ENCODE measurements around the gene DHX30. TPM values are rescaled to one million over a fixed set of nuclear protein-coding genes. Genes with fewer than 3 reads are reported as not detected.
A peak's percentile ranks its signal among the peaks of the same experiment; 100 is the strongest.

Gene DHX30
- total and polyA plus RNA-seq, 10 donors = 31.9 to 73.5 (median 57.3) TPM

DNA sequence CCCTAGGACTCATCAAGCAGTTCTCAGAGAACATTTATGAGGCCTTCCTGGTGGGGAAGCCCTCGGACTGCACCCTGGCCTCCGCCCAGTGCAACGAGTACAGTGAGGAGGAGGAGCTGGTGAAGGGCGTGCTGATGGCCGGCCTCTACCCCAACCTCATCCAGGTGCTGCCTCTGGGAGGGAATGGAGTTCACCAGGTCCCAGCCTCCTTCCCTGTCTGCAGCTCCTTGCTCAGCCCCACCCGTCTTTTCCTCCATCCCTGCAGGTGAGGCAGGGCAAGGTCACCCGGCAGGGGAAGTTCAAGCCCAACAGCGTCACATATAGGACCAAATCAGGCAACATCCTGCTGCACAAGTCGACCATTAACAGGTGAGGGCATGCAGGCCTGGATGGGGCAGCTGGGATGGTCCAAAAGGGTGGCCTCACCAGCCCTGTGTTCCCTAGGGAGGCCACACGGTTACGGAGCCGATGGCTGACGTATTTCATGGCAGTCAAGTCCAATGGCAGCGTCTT lies 46.3 kb downstream of the DHX30 start:
- WGBS, 5 donors = 82 to 88% (median 87%) methylated on average over 7 to 14 of the region's 14 CpGs

DNA sequence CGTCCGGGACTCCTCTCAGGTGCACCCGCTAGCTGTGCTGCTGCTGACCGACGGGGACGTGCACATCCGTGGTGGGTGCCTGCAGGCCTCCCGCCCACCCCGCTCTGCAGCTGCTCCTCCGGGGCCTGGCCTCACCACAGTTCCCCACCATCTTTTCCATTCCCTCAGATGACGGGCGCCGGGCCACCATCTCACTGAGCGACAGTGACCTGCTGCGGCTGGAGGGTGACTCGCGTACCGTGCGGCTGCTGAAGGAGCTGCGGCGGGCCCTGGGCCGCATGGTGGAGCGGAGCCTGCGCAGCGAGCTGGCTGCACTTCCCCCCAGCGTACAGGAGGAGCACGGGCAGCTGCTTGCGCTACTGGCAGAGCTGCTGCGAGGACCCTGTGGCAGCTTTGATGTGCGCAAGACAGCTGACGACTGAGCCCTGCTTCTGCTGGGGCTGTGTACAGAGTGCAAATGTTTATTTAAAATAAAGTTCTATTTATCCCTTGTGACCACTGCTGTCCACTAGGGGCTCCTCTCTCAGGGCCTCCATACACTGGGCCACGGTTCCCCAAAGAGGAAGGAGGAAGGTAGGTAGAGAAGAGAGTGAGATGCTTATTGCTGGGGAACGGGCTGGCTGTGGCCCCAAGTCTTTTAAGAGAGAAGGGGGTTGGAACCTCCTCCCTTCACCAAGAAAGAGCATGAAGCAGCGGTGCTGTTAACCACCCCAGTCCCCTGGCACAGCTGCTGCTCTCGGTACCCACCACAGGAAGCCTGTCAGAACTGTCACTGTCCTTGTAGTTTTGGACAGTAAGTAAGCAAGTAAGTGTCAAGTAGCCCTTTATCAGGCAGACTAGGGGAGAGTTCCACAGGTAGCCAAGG lies 47.0 kb downstream of the DHX30 start:
- TF ChIP-seq POLR2AphosphoS5 (IDR thresholded peaks at IDR 0.05) = peak in 2 of 3 donors; percentile 40 to 67
- TF ChIP-seq POLR2A (IDR thresholded peaks at IDR 0.05) = no peak
- TF ChIP-seq, protein P1, sequence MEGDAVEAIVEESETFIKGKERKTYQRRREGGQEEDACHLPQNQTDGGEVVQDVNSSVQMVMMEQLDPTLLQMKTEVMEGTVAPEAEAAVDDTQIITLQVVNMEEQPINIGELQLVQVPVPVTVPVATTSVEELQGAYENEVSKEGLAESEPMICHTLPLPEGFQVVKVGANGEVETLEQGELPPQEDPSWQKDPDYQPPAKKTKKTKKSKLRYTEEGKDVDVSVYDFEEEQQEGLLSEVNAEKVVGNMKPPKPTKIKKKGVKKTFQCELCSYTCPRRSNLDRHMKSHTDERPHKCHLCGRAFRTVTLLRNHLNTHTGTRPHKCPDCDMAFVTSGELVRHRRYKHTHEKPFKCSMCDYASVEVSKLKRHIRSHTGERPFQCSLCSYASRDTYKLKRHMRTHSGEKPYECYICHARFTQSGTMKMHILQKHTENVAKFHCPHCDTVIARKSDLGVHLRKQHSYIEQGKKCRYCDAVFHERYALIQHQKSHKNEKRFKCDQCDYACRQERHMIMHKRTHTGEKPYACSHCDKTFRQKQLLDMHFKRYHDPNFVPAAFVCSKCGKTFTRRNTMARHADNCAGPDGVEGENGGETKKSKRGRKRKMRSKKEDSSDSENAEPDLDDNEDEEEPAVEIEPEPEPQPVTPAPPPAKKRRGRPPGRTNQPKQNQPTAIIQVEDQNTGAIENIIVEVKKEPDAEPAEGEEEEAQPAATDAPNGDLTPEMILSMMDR (IDR thresholded peaks at IDR 0.05 in 8 of 11, conservative IDR thresholded peaks at IDR 0.05 in 3 of 11) = peak in 3 of 11 experiments; percentile 7 to 18 (median 12)
- no peaks in the 10 kb centered on the region for H3K4me1 ChIP-seq
- peak overlapping the region in 1 of 8 donors; percentile 24 for H3K27ac ChIP-seq
- peaks cover 3 to 100% (median 96%) of the 10 kb centered on the region in 6 donors for H3K36me3 ChIP-seq
- H3K4me3 ChIP-seq = no peak overlapping the region
- DNase-seq = peak; percentile 70
- intact Hi-C loops (cut with DNase I; ENCODE audit: low total_unique reads) = no loop called here
- no peaks in the 10 kb centered on the region for H3K9me3 ChIP-seq
- WGBS, 5 donors = 86 to 90% (median 89%) methylated on average over 20 to 35 of the region's 35 CpGs
- H3K27me3 ChIP-seq (replicated peaks in 1 of 7) = no peaks in the 10 kb centered on the region

More for the DNA sequence above, 46.3 kb downstream of the DHX30 start:
- H3K9me3 ChIP-seq = no peaks in the 10 kb centered on the region
- intact Hi-C loops (cut with DNase I; ENCODE audit: low total_unique reads) = no loop called here
- TF ChIP-seq POLR2AphosphoS5 (IDR thresholded peaks at IDR 0.05) (no peak), POLR2A (IDR thresholded peaks at IDR 0.05) (no peak)
- TF ChIP-seq, protein P1 (IDR thresholded peaks at IDR 0.05 in 8 of 11, conservative IDR thresholded peaks at IDR 0.05 in 3 of 11) = no peak
- peaks cover 3 to 100% (median 97%) of the 10 kb centered on the region in 6 donors for H3K36me3 ChIP-seq
- H3K27ac ChIP-seq = no peak overlapping the region
- no peak overlapping the region for H3K4me3 ChIP-seq
- no peaks in the 10 kb centered on the region for H3K27me3 ChIP-seq (replicated peaks in 1 of 7)
- no peaks in the 10 kb centered on the region for H3K4me1 ChIP-seq
- DNase-seq = peak; percentile 59

DNA sequence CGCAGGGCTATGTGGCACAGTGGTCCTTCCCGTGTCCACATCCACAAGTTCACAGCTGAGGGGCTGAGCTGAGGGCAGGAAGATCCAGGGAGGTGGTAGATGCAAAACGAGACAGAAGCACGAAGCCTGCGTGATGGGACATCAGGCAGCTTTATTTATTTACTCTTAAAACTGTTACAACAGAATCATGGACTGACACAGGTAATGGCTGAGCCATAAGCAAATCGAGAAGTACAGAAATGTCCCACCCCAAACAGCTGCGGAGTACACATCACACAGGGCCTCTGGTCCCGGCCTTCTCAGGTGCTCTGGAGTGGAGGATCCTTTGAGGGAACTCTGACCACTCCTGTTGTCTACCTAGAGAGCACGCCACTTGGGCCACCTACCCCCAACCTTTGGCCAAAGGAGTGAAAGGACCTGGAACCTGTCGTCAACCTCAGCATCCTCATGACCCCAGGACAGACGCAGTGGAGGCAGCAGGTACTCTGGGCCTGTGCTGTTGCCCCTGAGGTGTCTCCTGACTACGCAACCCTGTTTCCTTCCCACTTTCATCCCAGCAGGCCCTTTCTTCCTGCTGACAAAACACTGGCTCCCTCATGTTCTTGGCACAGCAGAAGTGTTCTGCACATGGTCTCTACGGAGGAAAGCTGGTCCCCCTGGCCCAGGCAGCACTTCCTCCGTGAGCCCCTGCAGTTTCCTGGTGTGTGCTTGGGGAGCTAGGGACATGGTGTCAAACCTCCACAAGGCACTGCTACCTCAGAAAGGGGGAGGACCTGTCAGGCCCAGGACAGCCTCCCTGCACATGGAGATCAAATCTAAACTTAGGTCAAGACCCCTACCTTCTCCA lies 47.8 kb downstream of the DHX30 start:
- H3K36me3 ChIP-seq = peaks cover 3 to 100% (median 96%) of the 10 kb centered on the region in 6 donors

More for the DNA sequence above, 47.8 kb downstream of the DHX30 start:
- TF ChIP-seq POLR2A (IDR thresholded peaks at IDR 0.05) (no peak), POLR2AphosphoS5 (IDR thresholded peaks at IDR 0.05) (peak in 2 of 3 donors; percentile 26 to 41)
- TF ChIP-seq, protein P1 (IDR thresholded peaks at IDR 0.05 in 8 of 11, conservative IDR thresholded peaks at IDR 0.05 in 3 of 11) = no peak
- peak; percentile 59 for DNase-seq
- intact Hi-C loops (cut with DNase I; ENCODE audit: low total_unique reads) = no loop called here
- H3K9me3 ChIP-seq = no peaks in the 10 kb centered on the region
- WGBS, 5 donors = 72 to 78% (median 76%) methylated on average over 13 to 14 of the region's 14 CpGs
- H3K27ac ChIP-seq = peak overlapping the region in 1 of 8 donors; percentile 24
- no peaks in the 10 kb centered on the region for H3K4me1 ChIP-seq
- H3K4me3 ChIP-seq = no peak overlapping the region
- no peaks in the 10 kb centered on the region for H3K27me3 ChIP-seq (replicated peaks in 1 of 7)

All from spleen (tissue), 11 donors.